ENCODE measurements around the gene MYEOV.

The MYEOV gene

DNA sequence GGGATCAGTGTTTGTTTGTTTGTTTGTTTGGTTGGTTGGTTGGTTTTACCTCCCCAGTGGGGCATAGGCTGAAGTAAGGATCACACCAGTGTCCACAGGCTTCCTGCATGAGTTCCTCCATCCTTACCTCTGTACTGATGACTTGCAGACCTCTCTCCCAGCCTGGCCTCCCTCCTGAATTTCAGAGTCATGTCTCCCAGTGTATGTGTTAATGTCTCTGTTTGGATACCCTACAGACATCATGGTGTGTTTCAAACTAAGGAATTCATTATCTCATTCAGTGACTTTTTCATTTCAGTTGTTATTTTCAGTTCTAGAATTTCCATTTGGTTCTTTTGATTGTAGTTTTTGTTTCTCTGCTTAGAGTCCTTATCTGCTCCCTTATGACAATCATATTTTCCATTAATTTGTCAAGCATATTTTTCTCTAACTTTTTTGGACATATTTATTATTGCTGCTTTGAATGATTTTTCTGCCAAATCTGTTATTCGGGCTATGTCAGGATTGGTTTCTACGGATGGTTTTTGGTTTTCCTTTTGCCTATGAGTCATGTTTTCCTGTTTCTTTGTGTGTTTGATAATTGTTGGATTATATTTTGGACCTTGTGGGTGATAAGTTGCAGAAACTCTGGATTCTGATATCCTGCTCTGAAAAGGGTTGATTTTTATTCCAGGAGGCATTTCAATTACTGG, 23.6 kb downstream of the MYEOV start:
- TF ChIP-seq, protein P1, sequence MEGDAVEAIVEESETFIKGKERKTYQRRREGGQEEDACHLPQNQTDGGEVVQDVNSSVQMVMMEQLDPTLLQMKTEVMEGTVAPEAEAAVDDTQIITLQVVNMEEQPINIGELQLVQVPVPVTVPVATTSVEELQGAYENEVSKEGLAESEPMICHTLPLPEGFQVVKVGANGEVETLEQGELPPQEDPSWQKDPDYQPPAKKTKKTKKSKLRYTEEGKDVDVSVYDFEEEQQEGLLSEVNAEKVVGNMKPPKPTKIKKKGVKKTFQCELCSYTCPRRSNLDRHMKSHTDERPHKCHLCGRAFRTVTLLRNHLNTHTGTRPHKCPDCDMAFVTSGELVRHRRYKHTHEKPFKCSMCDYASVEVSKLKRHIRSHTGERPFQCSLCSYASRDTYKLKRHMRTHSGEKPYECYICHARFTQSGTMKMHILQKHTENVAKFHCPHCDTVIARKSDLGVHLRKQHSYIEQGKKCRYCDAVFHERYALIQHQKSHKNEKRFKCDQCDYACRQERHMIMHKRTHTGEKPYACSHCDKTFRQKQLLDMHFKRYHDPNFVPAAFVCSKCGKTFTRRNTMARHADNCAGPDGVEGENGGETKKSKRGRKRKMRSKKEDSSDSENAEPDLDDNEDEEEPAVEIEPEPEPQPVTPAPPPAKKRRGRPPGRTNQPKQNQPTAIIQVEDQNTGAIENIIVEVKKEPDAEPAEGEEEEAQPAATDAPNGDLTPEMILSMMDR (IDR thresholded peaks at IDR 0.05; ENCODE audit: borderline replicate concordance, insufficient read depth, low read depth, low read length), result no peak
- no peak overlapping the region for H3K4me3 ChIP-seq (ENCODE audit: low read depth, low read length)

DNA sequence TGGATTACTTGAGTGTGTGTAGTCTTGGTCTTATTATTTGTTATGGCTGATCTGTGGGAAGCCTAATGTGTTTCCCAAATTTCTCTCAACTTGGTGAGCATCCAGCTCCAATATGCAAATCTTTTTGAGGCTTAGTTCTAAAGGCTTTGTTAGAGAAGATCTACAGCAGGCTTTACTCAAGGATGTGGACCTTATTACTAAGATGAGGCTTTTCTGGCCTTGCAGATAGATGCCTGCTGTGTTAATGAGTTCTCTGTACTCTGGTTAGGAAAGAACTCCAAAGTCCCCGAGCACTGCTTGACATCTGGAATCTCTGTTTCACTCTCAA, 24.1 kb downstream of the MYEOV start:
- no peak overlapping the region for H3K4me3 ChIP-seq (ENCODE audit: low read depth, low read length)
- TF ChIP-seq, protein P1 (IDR thresholded peaks at IDR 0.05; ENCODE audit: borderline replicate concordance, insufficient read depth, low read depth, low read length), result no peak

DNA sequence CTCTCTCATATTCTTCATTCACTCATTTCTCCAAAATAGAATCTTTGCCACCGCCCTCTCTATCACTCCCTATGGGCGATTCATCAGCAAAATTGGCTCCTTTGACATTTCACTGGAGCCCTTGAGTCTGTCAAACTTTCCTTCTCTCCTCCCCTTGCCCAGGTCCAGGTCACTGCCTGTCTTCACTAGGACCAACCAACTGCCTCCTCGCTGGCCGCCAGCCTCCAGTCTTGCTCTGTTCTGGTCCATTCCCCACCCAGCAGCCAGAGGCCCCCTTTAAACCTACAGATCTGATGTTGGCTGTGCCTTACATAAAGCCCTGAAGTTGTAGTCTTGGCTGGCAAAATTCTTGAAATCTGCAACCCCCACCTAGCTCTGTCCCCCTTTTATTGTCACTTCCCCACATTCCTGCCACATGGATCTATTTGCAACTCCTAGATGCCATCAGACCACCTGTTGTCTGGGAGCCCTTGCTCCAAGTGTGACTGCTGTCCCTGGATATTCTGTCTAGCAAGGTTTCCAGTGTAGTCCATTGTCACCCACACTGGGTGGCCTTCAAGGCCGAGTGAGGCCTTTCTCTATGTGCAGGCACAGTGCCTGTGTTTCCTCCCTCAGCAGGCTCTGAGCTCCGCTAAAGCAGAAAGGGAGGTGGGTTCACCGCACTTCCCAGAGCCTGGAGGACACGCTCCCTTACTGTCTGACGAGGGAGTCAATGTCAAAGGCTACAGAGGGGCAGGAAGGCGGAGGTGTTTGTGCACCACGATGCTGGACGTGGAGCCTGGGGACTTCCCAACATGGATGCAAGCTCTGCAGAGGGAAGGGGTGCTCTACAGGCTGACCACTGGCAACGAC, 25.5 kb downstream of the MYEOV start:
- TF ChIP-seq, protein P1 (IDR thresholded peaks at IDR 0.05; ENCODE audit: borderline replicate concordance, insufficient read depth, low read depth, low read length), result no peak

DNA sequence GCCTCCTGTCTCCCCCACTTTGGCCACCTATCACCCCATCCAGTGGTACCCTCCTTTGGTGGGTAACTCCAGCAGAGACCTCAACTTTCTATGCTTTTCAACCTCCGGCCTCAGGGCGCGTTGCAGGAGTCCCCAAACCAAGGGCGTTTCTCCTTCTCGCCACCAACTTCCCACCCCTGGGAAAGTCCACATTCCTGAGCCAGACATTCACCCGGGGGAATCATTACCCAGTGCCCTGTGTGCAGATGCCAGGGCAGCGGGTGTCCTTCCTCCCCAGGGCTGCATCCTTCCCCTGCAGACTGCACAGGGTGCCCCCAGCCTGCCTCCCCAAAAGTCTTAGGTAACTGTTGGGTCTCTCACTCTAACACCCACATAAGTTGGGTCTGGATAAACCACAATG, 26.4 kb downstream of the MYEOV start:
- H3K4me3 ChIP-seq (ENCODE audit: low read depth, low read length), result no peak overlapping the region
- TF ChIP-seq, protein P1 (IDR thresholded peaks at IDR 0.05; ENCODE audit: borderline replicate concordance, insufficient read depth, low read depth, low read length), result no peak

More for the DNA sequence above, 25.5 kb downstream of the MYEOV start:
- H3K4me3 ChIP-seq (ENCODE audit: low read depth, low read length), result no peak overlapping the region

DNA sequence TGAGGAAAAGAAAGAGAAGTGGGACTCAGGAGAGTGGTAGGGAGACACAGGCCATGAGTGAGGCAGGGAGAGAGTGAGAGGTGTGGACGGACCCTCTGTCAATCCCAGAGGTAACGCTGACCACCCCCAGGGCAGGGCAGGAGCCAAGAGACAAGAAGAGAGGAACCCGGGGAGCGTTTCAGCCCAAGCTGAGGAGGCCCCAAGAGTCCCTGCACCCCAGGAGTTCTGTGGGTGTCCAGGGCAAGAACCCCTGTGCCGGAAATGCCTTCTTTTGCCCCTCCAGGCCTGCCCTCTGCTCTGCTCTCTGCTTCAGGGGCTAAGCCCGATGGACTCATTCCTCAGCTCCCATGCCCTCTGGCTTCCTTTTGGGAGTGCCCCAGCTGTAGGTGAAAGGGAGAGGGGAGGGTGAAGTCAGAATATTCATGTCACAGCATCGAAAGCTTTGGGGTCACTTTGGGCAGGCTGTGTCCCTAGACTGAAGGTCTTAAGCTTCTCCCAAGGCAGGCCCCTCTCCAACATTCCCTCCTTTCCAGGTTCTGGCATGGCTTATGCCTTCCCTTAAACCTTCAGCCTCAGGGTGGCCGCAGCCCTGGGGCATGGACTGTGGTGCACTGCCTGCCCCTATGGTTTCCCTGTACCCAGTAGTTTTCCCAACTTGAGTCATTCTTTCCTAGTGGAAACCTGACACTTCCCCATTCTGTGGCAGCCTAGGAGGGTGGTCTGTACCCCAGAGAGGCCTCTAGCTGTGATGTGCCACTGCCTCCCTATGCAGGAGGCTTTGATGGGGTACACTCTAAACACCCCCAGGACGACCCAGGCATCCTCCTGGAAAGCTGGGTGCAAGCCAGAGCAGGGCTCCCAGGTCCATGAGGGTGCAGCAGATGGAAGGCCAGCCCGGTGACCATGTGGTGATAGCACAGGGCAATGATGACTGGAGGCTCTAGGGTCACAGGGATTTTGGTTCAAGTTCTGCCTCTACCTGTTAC, 27.1 kb downstream of the MYEOV start:
- TF ChIP-seq, protein P1 (IDR thresholded peaks at IDR 0.05; ENCODE audit: borderline replicate concordance, insufficient read depth, low read depth, low read length), result no peak
- no peak overlapping the region for H3K4me3 ChIP-seq (ENCODE audit: low read depth, low read length)

DNA sequence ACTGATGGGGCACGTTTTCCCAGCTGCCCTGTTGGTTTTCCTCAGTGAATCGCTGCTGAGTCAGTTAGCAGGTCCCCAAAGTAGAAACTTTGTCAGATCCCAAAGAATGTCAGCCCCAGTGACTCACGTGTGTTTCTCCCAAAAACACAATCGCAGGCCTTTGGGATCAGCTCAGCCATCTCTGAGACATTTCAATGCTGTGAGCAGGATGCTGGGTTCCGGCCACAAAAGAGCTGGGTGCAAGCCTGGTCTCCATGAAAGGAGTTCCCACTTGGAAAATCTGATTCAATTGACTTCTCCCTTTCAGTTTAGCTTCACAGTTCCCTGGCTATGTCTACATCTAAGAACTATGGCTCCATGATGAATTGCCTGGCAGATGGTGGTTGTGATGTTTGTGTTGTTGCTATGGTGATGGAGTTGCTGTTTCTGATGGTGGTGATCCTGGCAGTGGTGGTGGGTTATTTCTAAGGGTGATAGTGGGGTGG, 28.0 kb downstream of the MYEOV start:
- TF ChIP-seq, protein P1 (IDR thresholded peaks at IDR 0.05; ENCODE audit: borderline replicate concordance, insufficient read depth, low read depth, low read length), result no peak
- H3K4me3 ChIP-seq (ENCODE audit: low read depth, low read length), result no peak overlapping the region

Data from GM12875 (cell line).